Dermis microvascular lymphatic vessel endothelial cell (primary cell): ENCODE data around the gene RASSF10. TPM values are rescaled to one million over a fixed set of nuclear protein-coding genes. Genes with fewer than 3 reads are reported as not detected.

Experiments
- DNase-seq, 2 donors: peaks; one replicate each; pipeline versions ENCODE4 v3.0.0 to v3.0.0-alpha.2; 2010; ENCODE audit warnings: low read depth in 2 of 2
- total RNA-seq: library from RNA; depleted of rRNA; stranded (reverse); fragments of >200 nt; gene quantifications from 2 replicates; pipeline ENCODE4 v1.2.1, GENCODE V29; 2014

Gene RASSF10
- total RNA-seq, 1 donor from 2014 or later: 11.8 TPM

- no peak for DNase-seq
Observed at GRCh38 chr11:12993626-12994025, 15.5 kb upstream of the RASSF10 start.

GRCh38 chr11:12994476-12994875 lies 14.6 kb upstream of the RASSF10 start:
- DNase-seq: no peak

GRCh38 chr11:12995188-12995587 lies 13.9 kb upstream of the RASSF10 start:
- no peak for DNase-seq

- no peak for DNase-seq
Observed at GRCh38 chr11:12995823-12996222, 13.3 kb upstream of the RASSF10 start.

DNA sequence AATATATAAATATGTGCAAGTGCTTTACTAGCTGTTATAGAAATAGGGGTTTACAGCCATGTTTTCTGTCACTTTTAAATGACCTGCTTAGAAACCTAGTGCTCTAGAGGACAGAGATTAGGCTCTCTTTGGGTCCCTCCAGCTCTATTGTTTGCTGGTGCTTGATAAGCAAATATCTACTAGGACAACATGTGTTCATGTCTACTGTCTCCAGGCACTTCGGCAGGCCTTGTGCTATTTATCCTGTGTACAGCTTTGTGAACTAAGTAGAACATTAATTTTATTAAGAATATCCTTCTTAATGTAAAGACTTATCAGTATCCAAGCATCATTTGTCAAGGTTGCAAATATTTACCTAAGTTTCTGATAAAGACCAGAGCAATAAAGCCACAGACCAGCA lies 11.9 kb upstream of the RASSF10 start:
- DNase-seq: no peak

DNA sequence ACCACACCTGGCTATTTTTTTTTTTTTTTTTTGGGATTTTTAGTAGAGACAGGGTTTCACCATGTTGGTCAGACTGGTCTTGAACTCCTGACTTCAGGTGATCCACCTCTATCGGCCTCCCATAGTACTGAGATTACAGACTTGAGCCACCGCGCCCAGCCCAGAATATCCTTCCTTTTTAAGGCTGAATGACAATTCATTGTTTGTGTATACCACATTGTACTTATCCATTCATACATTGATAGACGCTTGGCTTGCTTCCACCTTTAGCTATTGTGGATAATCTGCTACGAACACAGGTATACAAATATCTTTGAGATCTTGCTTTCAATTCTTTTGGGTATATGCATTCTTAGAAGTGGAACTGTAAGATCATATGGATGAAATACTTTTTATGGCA lies 10.8 kb upstream of the RASSF10 start:
- no peak for DNase-seq

DNA sequence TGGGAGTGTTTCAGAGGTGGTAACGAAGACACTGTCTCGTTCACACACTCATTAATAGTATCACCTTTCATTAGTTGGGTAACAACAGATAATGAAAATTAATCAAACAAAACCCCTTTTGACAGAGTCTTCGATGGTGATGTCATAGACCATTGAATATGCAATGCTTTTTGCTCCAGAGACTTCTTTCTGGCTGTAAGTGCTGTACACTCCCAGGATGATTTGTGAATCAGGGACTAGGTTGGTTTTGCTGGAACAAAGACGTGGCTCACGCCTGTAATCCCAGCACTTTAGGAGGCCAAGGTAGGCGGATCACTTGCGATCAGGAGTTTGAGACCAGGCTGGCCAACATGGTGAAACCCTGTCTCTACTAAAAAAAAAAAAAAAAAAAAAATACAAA lies 9.5 kb upstream of the RASSF10 start:
- no peak for DNase-seq

- no peak for DNase-seq
Observed at GRCh38 chr11:13000116-13000515, 9.0 kb upstream of the RASSF10 start.

DNA sequence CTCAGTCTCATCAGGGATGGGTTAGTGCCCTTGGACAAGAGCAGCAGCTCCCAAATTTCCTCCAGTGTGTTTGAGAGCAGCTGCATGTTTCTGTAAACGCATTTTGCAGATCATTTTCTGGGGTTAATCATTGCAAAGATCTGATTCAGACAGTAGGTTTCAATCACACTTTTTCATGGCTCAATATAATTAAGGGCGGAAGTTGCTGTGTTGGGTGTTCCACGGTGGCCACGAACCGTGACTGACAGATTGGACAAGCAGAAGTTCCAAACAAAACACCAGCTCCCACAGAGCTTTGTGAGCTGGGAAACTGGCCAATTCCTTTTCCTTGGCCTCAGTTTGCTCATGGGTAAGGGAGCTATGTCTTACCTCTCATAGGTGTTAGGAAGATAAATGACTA lies 8.4 kb upstream of the RASSF10 start:
- DNase-seq: no peak

DNA sequence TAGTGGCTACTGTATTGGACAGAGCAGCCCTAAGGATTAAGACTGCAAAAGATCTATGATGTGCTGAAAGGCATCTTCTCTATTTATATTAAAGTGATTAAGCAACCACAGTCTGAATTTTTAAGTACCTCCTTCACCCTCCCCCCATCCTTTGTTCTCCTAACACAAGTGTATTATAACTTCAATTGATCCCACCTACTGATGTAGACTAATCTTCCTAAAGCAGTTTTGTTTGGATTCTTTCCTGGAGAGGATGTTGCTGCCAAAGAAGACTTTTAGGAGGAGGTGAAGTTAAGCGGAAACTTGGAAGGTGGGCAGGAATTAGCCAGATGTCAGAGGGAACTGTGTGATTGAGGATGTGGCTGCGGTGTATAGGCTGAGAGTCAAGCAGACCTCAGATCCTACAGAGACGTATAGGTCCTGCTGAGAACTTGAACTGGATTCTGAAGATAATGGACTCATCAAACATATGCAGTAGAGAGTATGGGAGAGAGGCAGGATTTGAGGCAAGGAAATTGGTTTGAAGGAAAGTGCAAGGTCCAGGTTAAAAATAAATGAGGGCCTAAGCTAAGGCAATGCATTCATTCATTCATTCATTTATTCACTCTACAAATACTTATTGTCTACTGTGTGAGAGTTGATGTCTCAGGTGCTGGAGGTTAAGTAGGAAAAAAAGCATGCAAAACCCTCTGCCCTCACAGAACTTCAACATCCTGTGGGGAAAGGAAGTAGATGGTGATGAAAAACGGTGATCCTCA lies 5.2 kb upstream of the RASSF10 start:
- DNase-seq: no peak

- DNase-seq: no peak
Observed at GRCh38 chr11:13007182-13008060, 1.7 kb upstream of the RASSF10 start.

DNA sequence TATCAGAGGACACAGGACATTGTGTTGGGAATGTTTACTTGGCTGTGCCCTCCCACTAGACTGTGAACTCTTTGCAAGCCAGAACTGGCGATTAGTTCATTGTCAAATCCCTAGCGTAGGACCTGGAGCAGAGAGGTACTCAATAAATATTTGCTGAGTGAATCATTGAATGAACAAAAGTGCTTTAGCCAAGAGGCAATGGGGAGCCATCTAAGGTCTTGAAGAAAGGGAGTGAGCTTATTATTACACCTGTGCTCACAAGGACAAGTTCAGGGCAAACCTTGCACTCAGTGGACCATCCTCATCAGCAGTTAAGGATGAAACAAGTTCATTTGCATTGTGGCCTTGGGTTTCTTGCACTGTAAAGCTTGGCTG lies 1.1 kb upstream of the RASSF10 start:
- DNase-seq: no peak

GRCh38 chr11:13009476-13009920 lies 382 bp downstream of the RASSF10 start:
- no peak for DNase-seq

DNA sequence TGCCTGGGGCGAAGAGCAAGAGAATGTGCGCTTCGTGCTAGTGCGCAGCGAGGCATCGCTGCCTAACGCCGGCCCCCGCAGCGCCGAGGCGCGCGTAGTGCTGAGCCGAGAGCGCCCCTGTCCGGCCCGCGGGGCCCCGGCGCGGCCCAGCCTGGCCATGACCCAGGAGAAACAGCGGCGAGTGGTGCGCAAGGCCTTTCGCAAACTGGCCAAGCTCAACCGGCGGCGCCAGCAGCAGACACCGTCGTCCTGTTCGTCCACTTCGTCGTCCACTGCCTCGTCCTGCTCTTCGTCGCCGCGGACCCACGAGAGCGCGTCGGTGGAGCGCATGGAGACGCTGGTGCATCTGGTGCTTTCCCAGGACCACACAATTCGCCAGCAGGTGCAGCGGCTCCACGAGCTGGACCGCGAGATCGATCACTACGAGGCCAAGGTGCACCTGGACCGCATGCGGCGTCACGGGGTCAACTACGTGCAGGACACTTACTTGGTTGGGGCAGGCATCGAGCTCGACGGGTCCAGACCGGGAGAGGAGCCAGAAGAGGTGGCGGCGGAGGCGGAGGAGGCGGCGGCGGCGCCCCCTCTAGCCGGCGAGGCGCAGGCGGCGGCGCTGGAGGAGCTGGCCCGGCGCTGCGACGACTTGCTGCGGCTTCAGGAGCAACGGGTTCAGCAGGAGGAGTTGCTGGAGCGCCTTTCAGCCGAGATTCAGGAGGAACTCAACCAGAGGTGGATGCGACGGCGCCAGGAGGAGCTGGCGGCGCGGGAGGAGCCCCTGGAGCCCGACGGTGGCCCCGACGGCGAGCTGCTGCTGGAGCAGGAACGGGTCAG lies 1.0 kb downstream of the RASSF10 start:
- peak; percentile 17 to 29 for DNase-seq

DNA sequence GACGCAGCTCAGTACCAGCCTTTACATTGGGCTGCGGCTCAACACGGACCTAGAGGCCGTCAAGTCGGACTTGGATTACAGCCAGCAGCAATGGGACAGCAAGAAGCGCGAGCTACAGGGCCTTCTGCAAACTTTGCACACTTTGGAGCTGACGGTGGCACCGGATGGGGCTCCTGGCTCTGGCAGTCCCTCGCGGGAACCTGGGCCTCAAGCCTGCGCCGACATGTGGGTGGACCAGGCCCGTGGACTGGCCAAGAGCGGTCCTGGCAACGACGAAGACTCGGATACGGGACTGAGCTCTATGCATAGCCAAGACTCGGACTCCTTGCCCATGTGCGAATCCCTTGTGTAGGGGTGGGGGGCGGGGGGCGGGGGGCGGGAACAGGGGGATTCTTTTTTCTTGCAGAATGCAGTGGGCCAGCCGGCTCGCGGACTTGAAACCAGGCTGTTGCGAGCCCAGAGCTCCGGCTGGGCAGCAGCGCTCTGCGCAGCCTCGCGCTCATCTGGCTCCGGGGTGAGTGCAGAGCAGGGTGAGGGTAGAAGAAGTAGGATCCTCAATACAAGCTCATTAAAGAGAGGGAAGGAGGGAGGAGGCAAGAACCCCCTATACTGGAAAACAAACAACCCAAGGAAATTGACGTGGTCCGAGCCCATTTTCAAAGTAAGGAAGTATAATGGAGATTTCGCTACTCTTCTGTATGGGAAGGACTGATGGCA lies 1.8 kb downstream of the RASSF10 start:
- DNase-seq: peak in 1 of 2 donors; percentile 11

- no peak for DNase-seq
Observed at GRCh38 chr11:13011466-13012055, 2.4 kb downstream of the RASSF10 start.

DNA sequence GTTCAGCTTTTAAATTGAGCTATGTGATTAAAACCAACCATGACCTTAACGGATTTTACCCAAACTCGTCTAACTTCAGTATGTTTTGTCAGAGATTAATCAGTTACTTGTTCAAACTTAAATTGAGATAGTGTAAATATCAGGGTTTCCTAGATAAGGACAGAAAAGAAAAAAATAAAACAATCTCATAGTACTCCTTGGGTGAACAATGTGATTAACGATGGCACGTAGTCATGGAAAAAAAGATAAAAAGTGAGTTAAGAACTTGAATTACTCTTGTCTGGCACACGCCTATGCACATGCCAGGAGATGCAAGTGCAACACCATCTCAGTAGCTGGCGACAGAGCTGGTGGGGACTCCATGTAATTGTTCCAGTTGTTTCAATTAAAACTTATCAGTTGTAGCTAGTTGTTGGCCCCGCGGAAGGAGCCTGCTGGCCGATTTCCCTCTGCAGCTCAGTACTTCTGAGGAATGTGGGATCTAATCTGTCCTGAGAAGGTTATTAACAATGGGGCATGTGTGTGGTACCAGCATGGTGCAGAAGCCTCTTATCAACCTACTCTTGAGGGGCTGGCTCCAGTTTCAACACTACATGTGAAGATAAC lies 3.0 kb downstream of the RASSF10 start:
- no peak for DNase-seq

DNA sequence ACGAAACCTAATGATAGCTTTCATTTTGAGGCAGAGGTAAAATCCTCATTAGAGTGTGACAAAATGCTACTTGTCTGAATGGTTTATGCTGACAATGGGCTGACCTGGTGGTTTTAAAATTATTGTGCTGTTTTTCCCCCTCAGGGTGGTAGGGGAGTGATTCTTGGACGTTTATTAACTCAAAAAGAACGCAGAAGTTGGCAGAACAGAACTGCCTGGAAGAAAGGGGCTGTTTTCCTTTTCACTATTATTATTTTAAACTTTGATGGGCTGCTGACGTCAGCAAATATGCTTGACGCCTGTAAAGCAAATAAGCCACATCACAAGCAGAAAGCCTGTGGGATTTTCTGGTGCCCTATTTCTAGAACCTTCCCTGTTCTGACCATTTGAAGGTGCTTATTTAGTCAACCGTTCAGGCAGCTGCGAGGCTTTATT lies 4.0 kb downstream of the RASSF10 start:
- no peak for DNase-seq

DNA sequence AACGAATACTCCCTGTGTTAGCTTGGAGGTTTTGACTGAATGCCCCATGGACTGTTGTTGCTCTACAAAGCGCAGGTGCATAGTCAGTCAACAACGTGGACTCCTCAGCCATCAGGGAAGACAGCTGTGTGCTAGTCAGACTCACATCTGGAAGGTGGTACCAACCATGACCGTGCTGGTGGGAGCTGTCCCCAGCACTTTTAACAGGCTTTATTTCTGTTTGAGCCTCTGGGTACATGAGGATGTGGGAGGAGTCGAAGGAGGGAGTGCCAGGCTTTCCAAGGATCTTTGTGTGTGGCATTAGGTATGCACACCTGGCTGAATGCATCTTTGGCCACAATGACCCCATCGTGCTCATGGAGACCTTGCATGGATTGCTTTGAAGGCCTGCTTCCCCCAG lies 6.6 kb downstream of the RASSF10 start:
- no peak for DNase-seq

GRCh38 chr11:13016415-13016814 lies 7.3 kb downstream of the RASSF10 start:
- peak; percentile 18 to 53 for DNase-seq
